GM18951 (cell line): ENCODE data around the gene STRIP2.
A peak's percentile ranks its signal among the peaks of the same experiment; 100 is the strongest.
"Not testable (repeated sequence)": the region's sequence is repeated elsewhere in the genome, so short reads cannot be mapped to it uniquely, and the experiment has no call there.

ENCODE experiments used
- POLR2A ChIP-seq: IDR thresholded peaks from 4 replicates; pipeline ENCODE4 v1.6.1; 2011; ENCODE audit warnings: mild to moderate bottlenecking; ENCODE audit not compliant: insufficient read length, insufficient read depth; ENCODE audit errors: extremely low read depth
- in situ Hi-C: fragments of 300-500 bp; cut with MboI; formaldehyde crosslinking; loops from one replicate; pipeline ENCODE4 v1.12.0; 2022; ENCODE audit warnings: low sequenced_read_pairs, mixed read lengths, inconsistent platforms; ENCODE audit not compliant: unreplicated experiment

STRIP2 gene

GRCh38 chr7:129498021-129498420 is 63.8 kb downstream of the STRIP2 start:
- in situ Hi-C loops = no loop called here
- TF ChIP-seq POLR2A = no peak

- TF ChIP-seq POLR2A = no peak
- in situ Hi-C loops = no loop called here
Observed at GRCh38 chr7:129499999-129500398, 65.8 kb downstream of the STRIP2 start.

- in situ Hi-C loops = no loop called here
- peak; percentile 41 for TF ChIP-seq POLR2A
Observed at GRCh38 chr7:129501760-129502707, 67.8 kb downstream of the STRIP2 start, which contains the start of gene SMKR1. Gene SMKR1 (plus strand): TSS chr7:129502531. CDS start chr7:129502825, 294 bp downstream.

GRCh38 chr7:129502708-129503685 is 68.8 kb downstream of the STRIP2 start:
- in situ Hi-C loops = no loop called here
- TF ChIP-seq POLR2A = no peak

GRCh38 chr7:129503725-129504124 is 69.5 kb downstream of the STRIP2 start:
- no peak for TF ChIP-seq POLR2A
- in situ Hi-C loops = no loop called here

- TF ChIP-seq POLR2A = no peak
- in situ Hi-C loops = no loop called here
Observed at GRCh38 chr7:129512192-129512591, 78.0 kb downstream of the STRIP2 start.

- in situ Hi-C loops = no loop called here
- TF ChIP-seq POLR2A = no peak
Observed at GRCh38 chr7:129513546-129513945, 79.3 kb downstream of the STRIP2 start.

- in situ Hi-C loops = no loop called here
- TF ChIP-seq POLR2A = no peak
Observed at GRCh38 chr7:129514683-129515082, 80.5 kb downstream of the STRIP2 start.

GRCh38 chr7:129515381-129515780 is 81.1 kb downstream of the STRIP2 start:
- no peak for TF ChIP-seq POLR2A

GRCh38 chr7:129517931-129518330 is 83.7 kb downstream of the STRIP2 start:
- TF ChIP-seq POLR2A = no peak
- in situ Hi-C loops = no loop called here

More at GRCh38 chr7:129515381-129515780, 81.1 kb downstream of the STRIP2 start:
- in situ Hi-C loops = no loop called here

GRCh38 chr7:129519464-129519863 is 85.2 kb downstream of the STRIP2 start:
- in situ Hi-C loops = no loop called here
- TF ChIP-seq POLR2A = no peak

GRCh38 chr7:129522088-129522970 is 88.1 kb downstream of the STRIP2 start:
- in situ Hi-C loops = no loop called here
- TF ChIP-seq POLR2A = no peak

- in situ Hi-C loops = no loop called here
- TF ChIP-seq POLR2A = no peak
Observed at GRCh38 chr7:129522971-129523340, 88.7 kb downstream of the STRIP2 start.

- TF ChIP-seq POLR2A = no peak
- in situ Hi-C loops = no loop called here
Observed at GRCh38 chr7:129523924-129524323, 89.7 kb downstream of the STRIP2 start.

GRCh38 chr7:129524405-129524804 is 90.2 kb downstream of the STRIP2 start:
- in situ Hi-C loops = not testable (repeated sequence)
